RWPE2 (cell line): Measurements from ENCODE around the gene CIBAR2.

Experiments
- ATAC-seq: fragments of 200-7000 bp; cut with Tn5 transposase; 3 replicates; pipeline ENCODE4 v1.9.1; 2021; ENCODE audit warnings: low read depth
- DNase-seq: peaks from one replicate; pipeline ENCODE4 v3.0.0-alpha.2; 2020; ENCODE audit warnings: low spot score
- H3K27ac ChIP-seq: fragments of 450-650 bp; 2 replicates; pipeline ENCODE4 v1.5.1; 2017; ENCODE audit warnings: mild to moderate bottlenecking; ENCODE audit not compliant: poor library complexity, severe bottlenecking
- H3K27me3 ChIP-seq: fragments of 250-450 bp; sonication (Bioruptor Pico); 2 replicates; pipeline ENCODE4 v1.5.1; 2021; ENCODE audit warnings: mild to moderate bottlenecking, moderate library complexity; ENCODE audit not compliant: insufficient read depth, poor library complexity, severe bottlenecking
- H3K36me3 ChIP-seq: fragments of 250-450 bp; sonication (Bioruptor Pico); 2 replicates; pipeline ENCODE4 v1.5.1; 2020; ENCODE audit warnings: low read depth, mild to moderate bottlenecking, moderate library complexity
- H3K4me1 ChIP-seq: fragments of 250-450 bp; sonication (Bioruptor Pico); 2 replicates; pipeline ENCODE4 v1.5.1; 2021; ENCODE audit warnings: mild to moderate bottlenecking, moderate library complexity; ENCODE audit not compliant: insufficient read depth, poor library complexity, severe bottlenecking
- H3K4me3 ChIP-seq: fragments of 250-450 bp; sonication (Bioruptor Pico); 2 replicates; pipeline ENCODE4 v1.5.1; 2021; ENCODE audit warnings: mild to moderate bottlenecking, moderate library complexity; ENCODE audit not compliant: severe bottlenecking
- H3K9me3 ChIP-seq: fragments of 250-450 bp; sonication (Bioruptor Pico); 2 replicates; pipeline ENCODE4 v1.5.1; 2021; ENCODE audit warnings: mild to moderate bottlenecking, moderate library complexity; ENCODE audit not compliant: severe bottlenecking
- TF ChIP-seq, protein P1 (sequence below): fragments of 450-650 bp; IDR thresholded peaks from one replicate; pipeline ENCODE4 v1.5.1; 2017; ENCODE audit warnings: mild to moderate bottlenecking, moderate library complexity; ENCODE audit not compliant: poor library complexity, severe bottlenecking

CIBAR2 gene

DNA sequence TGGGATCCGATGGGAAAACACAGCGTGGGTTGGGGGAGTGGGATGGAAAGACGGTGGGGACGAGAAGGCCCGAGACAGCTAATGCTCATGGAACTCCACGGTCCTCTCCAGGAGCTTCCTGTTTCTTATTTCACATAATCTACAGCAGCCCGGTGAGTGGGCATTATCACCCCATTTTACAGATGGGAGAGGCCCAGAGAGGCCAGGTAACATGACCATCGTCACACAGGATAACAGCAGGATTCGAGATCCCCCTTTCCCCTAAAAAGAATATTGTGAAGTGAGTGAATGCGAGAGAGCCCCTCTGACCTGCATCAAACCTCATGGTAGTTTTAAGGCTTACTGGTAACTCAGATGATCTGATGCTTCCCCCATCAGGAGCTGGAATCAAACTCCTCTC lies 12.0 kb downstream of the CIBAR2 start:
- DNase-seq: no peak
- H3K4me3 ChIP-seq: no peak overlapping the region
- H3K4me1 ChIP-seq: no peaks in the 10 kb centered on the region
- no peak for ATAC-seq
- no peaks in the 10 kb centered on the region for H3K9me3 ChIP-seq
- TF ChIP-seq, protein P1, sequence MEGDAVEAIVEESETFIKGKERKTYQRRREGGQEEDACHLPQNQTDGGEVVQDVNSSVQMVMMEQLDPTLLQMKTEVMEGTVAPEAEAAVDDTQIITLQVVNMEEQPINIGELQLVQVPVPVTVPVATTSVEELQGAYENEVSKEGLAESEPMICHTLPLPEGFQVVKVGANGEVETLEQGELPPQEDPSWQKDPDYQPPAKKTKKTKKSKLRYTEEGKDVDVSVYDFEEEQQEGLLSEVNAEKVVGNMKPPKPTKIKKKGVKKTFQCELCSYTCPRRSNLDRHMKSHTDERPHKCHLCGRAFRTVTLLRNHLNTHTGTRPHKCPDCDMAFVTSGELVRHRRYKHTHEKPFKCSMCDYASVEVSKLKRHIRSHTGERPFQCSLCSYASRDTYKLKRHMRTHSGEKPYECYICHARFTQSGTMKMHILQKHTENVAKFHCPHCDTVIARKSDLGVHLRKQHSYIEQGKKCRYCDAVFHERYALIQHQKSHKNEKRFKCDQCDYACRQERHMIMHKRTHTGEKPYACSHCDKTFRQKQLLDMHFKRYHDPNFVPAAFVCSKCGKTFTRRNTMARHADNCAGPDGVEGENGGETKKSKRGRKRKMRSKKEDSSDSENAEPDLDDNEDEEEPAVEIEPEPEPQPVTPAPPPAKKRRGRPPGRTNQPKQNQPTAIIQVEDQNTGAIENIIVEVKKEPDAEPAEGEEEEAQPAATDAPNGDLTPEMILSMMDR: no peak
- no peak overlapping the region for H3K27ac ChIP-seq
- no peaks in the 10 kb centered on the region for H3K36me3 ChIP-seq
- no peaks in the 10 kb centered on the region for H3K27me3 ChIP-seq

DNA sequence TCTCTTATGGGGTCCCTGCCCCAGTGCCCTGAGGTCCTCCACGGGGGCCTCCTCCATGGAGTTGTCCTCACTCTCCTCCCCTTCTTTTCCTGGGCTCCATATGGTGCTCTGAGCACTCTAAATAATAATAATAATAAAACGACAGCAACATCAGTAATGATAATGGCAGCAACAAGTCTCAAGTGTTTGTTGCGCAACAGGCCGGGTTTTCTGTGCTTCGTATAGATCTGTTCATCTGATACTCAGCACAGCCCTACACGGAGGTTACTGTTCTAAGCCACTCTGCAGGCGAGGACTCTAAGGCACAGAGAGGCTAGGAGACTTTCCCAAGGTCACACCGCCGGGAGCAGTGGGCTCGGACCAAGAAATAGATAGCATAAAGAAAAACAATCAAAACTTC lies 13.7 kb downstream of the CIBAR2 start:
- no peaks in the 10 kb centered on the region for H3K27me3 ChIP-seq
- no peak overlapping the region for H3K27ac ChIP-seq
- no peaks in the 10 kb centered on the region for H3K4me1 ChIP-seq
- ATAC-seq (no peak), DNase-seq (no peak)
- H3K9me3 ChIP-seq: no peaks in the 10 kb centered on the region
- H3K4me3 ChIP-seq: no peak overlapping the region
- TF ChIP-seq, protein P1: no peak
- no peaks in the 10 kb centered on the region for H3K36me3 ChIP-seq

DNA sequence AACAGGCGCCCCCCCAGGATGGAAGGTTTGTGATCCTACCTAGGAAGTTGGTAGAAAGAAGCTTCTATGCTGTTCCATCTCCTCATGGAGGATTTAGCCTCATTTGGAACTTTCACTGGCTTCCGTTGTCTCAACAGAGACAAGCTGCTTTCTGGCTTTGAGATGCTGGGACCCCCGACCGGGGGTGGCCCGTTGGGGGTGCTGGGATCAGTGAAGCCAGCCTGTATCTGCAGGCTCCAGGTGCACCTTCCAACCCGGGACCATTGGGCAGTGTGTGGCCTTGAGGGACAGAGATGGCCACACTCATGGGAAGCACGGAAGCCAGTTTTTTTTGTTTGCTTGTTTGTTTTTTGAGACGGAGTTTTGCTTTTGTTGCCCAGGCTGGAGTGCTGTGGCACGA lies 15.4 kb downstream of the CIBAR2 start:
- no peak overlapping the region for H3K27ac ChIP-seq
- TF ChIP-seq, protein P1: no peak
- H3K9me3 ChIP-seq: no peaks in the 10 kb centered on the region
- DNase-seq (no peak), ATAC-seq (no peak)
- no peaks in the 10 kb centered on the region for H3K36me3 ChIP-seq
- H3K4me1 ChIP-seq: no peaks in the 10 kb centered on the region
- no peaks in the 10 kb centered on the region for H3K27me3 ChIP-seq
- H3K4me3 ChIP-seq: no peak overlapping the region

DNA sequence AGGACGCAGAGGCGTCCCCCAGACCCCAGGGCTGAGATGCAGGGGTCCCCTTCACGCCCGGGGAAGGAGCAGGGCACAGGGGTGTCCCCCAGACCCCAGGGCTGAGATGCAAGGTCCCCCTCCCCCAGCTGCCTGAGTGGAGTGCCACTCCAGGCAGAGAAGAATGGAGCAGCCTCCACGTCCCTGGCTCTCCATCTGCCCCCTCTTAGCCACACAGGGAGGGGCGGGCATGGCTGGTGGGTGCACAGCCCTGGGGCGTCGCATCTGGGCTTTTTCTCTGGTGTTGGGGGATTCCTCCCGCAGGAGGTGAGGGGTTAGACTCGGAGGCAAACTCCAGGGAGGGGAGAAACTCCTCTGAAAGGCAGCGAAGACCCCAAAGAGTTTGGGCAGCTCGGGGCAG lies 17.5 kb downstream of the CIBAR2 start:
- Histone ChIP-seq H3K9me3 (no peaks in the 10 kb centered on the region), H3K4me1 (peaks cover 4% of the 10 kb centered on the region), H3K27ac (no peak overlapping the region), H3K27me3 (no peaks in the 10 kb centered on the region), H3K36me3 (no peaks in the 10 kb centered on the region), H3K4me3 (no peak overlapping the region)
- ATAC-seq (no peak; the same call in 2 of the 3 replicates), DNase-seq (no peak)
- TF ChIP-seq, protein P1: no peak

DNA sequence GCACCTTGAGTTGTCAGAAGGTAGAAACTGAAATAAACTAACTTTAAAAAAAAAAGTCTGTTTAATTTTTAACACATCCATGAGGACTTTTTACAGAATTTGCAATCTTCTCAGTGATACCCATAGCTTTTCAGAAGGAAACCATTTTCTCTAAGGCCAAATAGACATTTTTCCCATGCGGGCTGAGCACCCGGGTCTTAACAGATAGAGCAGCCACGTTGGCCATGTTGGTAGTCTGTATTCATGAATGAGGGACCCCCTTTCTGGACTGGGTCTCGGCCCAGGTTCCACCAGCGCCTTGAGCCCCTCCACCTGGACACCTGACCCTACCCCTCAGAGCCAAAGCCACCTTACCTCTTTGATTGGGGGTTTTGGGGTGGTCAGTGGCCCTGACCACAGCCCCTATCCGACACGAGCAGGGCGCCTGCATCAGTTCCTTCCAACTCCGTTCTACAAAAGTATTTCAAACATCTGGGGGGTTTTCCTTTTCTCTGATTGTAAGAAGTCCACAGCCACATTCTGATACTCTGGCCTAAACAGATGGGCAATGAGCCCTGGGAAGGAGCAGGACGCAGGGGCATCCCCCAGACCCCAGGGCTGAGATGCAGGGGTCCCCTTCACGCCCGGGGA lies 18.0 kb downstream of the CIBAR2 start:
- Histone ChIP-seq H3K27me3 (no peaks in the 10 kb centered on the region), H3K4me1 (peaks cover 9% of the 10 kb centered on the region), H3K27ac (no peak overlapping the region), H3K36me3 (no peaks in the 10 kb centered on the region), H3K4me3 (no peak overlapping the region), H3K9me3 (no peaks in the 10 kb centered on the region)
- no peak for DNase-seq
- ATAC-seq: no peak
- TF ChIP-seq, protein P1: no peak
